ENCODE data around the gene CCDC90B. TPM values are rescaled to one million over a fixed set of nuclear protein-coding genes. Genes with fewer than 3 reads are reported as not detected.

Gene CCDC90B
- total and polyA plus RNA-seq, 2 donors from 2014 or later, result 31.6 to 38.7 TPM

- no peak overlapping the region for H3K9ac ChIP-seq (ENCODE audit: low read length in 3 of 3)
- intact Hi-C loops (cut with DNase I), result no loop called here
- H3K4me1 ChIP-seq (ENCODE audit: control insufficient read depth in 2 of 3, insufficient read depth in 2 of 3, low read depth in 1 of 3, low read length in 3 of 3), result no peaks in the 10 kb centered on the region
- no peak overlapping the region for H3K4me3 ChIP-seq (ENCODE audit: low read length in 3 of 3)
- H3K27ac ChIP-seq (ENCODE audit: low read depth in 2 of 2, low read length in 2 of 2), result no peak overlapping the region
- TF ChIP-seq CTCF (IDR thresholded peaks at IDR 0.05; ENCODE audit: borderline replicate concordance, extremely low read depth, insufficient read depth), result no peak
- H3K9me3 ChIP-seq (ENCODE audit: control insufficient read depth in 2 of 3, insufficient read depth in 1 of 3, low read length in 3 of 3), result no peaks in the 10 kb centered on the region
- no peaks in the 10 kb centered on the region for H3K27me3 ChIP-seq (ENCODE audit: control insufficient read depth, insufficient read depth, low read length)
- H3K36me3 ChIP-seq (ENCODE audit: control insufficient read depth in 2 of 3, insufficient read depth in 3 of 3, low read length in 3 of 3), result no peaks in the 10 kb centered on the region
- FAIRE-seq (no peak), DNase-seq (no peak)
These were observed 50.3 kb downstream of the CCDC90B start for GRCh38 chr11:83235825-83236224.

- H3K9ac ChIP-seq (ENCODE audit: low read length in 3 of 3), result no peak overlapping the region
- intact Hi-C loops (cut with DNase I), result no loop called here
- TF ChIP-seq CTCF (IDR thresholded peaks at IDR 0.05; ENCODE audit: borderline replicate concordance, extremely low read depth, insufficient read depth), result no peak
- H3K4me3 ChIP-seq (ENCODE audit: low read length in 3 of 3), result no peak overlapping the region
- no peak overlapping the region for H3K27ac ChIP-seq (ENCODE audit: low read depth in 2 of 2, low read length in 2 of 2)
- H3K4me1 ChIP-seq (ENCODE audit: control insufficient read depth in 2 of 3, insufficient read depth in 2 of 3, low read depth in 1 of 3, low read length in 3 of 3), result no peaks in the 10 kb centered on the region
- no peaks in the 10 kb centered on the region for H3K9me3 ChIP-seq (ENCODE audit: control insufficient read depth in 2 of 3, insufficient read depth in 1 of 3, low read length in 3 of 3)
- H3K36me3 ChIP-seq (ENCODE audit: control insufficient read depth in 2 of 3, insufficient read depth in 3 of 3, low read length in 3 of 3), result no peaks in the 10 kb centered on the region
- DNase-seq (no peak), FAIRE-seq (no peak)
- H3K27me3 ChIP-seq (ENCODE audit: control insufficient read depth, insufficient read depth, low read length), result no peaks in the 10 kb centered on the region
These were observed 62.7 kb downstream of the CCDC90B start for GRCh38 chr11:83223457-83223856.

GRCh38 chr11:83222499-83222898, 63.7 kb downstream of the CCDC90B start:
- intact Hi-C loops (cut with DNase I), result no loop called here

More at GRCh38 chr11:83222499-83222898, 63.7 kb downstream of the CCDC90B start:
- no peak for DNase-seq
- no peaks in the 10 kb centered on the region for H3K36me3 ChIP-seq (ENCODE audit: control insufficient read depth in 2 of 3, insufficient read depth in 3 of 3, low read length in 3 of 3)
- no peak overlapping the region for H3K9ac ChIP-seq (ENCODE audit: low read length in 3 of 3)
- H3K9me3 ChIP-seq (ENCODE audit: control insufficient read depth in 2 of 3, insufficient read depth in 1 of 3, low read length in 3 of 3), result no peaks in the 10 kb centered on the region
- H3K27ac ChIP-seq (ENCODE audit: low read depth in 2 of 2, low read length in 2 of 2), result no peak overlapping the region
- H3K4me1 ChIP-seq (ENCODE audit: control insufficient read depth in 2 of 3, insufficient read depth in 2 of 3, low read depth in 1 of 3, low read length in 3 of 3), result no peaks in the 10 kb centered on the region
- no peak for TF ChIP-seq CTCF (IDR thresholded peaks at IDR 0.05; ENCODE audit: borderline replicate concordance, extremely low read depth, insufficient read depth)
- no peak for FAIRE-seq
- H3K27me3 ChIP-seq (ENCODE audit: control insufficient read depth, insufficient read depth, low read length), result no peaks in the 10 kb centered on the region
- H3K4me3 ChIP-seq (ENCODE audit: low read length in 3 of 3), result no peak overlapping the region
